B cell (primary cell): ENCODE results near the gene CFAP65.

Source experiments
- CTCF ChIP-seq: fragments of 200-600 bp; IDR thresholded peaks from one replicate; pipeline ENCODE4 v1.8.0; 2022; ENCODE audit warnings: antibody characterized with exemption, mild to moderate bottlenecking
- EZH2 ChIP-seq: IDR thresholded peaks from 2 replicates; pipeline ENCODE4 v1.6.1; 2012; ENCODE audit warnings: borderline replicate concordance, low read depth, mild to moderate bottlenecking, moderate library complexity, low read length; ENCODE audit not compliant: insufficient read depth, poor library complexity, severe bottlenecking

DNA sequence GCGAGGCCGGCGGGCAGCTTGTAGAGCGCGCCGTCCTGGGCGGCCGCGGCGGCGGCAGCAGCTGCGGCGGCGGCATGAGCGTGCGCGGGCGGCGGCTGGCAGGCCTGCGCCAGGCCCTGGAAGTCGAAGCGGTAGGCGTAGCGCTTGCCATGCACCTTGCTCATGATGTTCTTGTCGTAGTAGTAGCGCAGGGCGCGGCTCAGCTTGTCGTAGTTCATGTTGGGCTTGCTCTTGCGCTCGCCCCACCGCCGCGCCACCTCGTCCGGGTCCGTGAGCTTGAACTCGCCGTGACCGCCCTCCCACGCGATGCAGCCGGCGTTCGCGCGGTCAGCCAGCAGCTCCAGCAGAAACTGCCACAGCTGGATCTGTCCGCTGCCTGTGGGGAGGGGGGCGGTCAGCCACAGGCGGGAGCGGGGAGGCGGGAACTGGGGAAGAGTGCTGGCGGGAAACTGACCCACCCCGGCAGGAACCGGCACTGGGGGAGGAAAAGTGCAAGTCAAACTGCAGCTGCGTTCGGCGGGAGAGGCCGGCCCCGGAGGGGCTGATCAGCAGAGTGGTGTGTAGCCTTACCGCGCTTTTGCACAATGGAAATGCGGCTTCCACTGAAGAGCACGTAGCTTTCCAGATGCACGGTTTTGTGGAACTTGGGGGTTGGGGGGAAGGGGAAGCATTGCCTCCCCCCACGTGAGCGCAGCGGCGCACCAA, 59.3 kb downstream of the CFAP65 start:
- TF ChIP-seq CTCF = no peak
- peak; percentile 85 for TF ChIP-seq EZH2
